ENCODE measurements around the gene FBXO15.
A peak's percentile ranks its signal among the peaks of the same experiment; 100 is the strongest.

FBXO15 gene

DNA sequence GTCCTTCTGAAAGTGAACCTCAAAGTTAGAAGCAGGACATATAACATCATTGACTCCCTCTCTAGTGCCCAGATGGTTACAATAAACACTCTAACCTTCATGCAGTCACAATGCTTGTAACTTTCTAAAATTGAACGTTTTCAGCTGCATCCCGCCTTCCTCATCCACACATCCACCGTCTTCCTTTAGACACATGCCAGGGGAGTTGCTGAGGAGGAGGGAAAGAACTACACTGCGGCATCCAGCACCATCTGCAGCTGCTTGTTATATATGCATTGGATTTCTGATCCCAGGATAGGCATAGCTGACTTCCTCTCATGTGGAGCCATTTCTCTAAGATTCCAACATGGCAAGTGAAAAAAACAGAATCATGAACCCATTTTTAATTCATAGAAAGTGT, 96.8 kb downstream of the FBXO15 start:
- DNase-seq = no peak

DNA sequence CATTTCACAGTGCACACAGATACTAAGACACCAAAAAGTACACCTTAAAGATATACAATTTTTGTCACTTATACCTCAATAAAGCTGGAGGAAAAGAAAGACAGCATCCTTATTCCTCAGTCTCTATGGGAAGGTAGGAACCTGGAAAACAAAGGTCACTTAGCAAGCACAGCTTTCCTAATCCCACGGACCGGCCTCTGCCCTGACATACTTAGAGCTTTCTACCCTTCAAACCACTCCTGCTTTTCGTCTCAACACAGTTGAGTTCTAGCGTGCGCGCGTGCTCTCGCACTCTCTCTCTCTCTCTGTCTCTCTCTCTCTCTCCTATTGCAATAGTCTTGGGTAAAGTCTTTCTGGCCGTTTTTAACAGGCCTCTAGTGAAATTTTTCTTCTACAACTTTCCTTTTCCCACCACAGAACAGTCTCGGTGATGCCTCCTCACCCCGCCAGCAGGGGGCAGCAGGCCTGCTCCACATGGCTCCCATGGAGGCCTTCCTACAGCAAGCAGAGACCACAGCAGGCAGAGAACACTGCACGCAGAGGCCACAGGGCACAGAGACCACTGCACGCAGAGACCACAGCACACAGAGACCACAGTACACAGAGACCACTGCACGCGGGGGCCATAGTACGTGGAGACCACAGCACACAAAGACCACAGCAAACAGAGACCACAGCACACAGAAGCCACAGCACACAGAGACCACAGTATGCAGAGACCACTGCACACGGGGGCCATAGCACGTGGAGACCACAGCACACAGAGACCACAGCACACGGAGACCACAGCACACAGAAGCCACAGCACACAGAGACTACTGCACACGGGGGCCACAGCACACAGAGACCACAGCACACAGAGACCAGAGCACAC, 106.9 kb downstream of the FBXO15 start:
- DNase-seq = peak in 1 of 2 experiments; percentile 52

- DNase-seq = no peak
Observed at GRCh38 chr18:74040008-74040407, 107.6 kb downstream of the FBXO15 start.

- DNase-seq = no peak
Observed at GRCh38 chr18:74029161-74029560, 118.5 kb downstream of the FBXO15 start.

Measured in NCI-H526 (cell line).